SU-DHL-6 (cell line): Measurements from ENCODE around the gene AJUBA.

Experiments
- EZH2phosphoT487 ChIP-seq: fragments of 200-600 bp; sonication (generic), shearing (Covaris generic); conservative IDR thresholded peaks from 2 replicates; pipeline ENCODE4 v1.6.1; 2018; ENCODE audit warnings: mild to moderate bottlenecking, antibody characterized with exemption, low read length, moderate library complexity, mixed read lengths
- TF ChIP-seq, protein P1 (sequence below): fragments of 200-600 bp; sonication (generic); IDR thresholded peaks from one replicate; pipeline ENCODE4 v1.5.1; 2017; ENCODE audit warnings: antibody characterized with exemption, mild to moderate bottlenecking, low read length, moderate library complexity; ENCODE audit not compliant: insufficient read depth, poor library complexity, severe bottlenecking

DNA sequence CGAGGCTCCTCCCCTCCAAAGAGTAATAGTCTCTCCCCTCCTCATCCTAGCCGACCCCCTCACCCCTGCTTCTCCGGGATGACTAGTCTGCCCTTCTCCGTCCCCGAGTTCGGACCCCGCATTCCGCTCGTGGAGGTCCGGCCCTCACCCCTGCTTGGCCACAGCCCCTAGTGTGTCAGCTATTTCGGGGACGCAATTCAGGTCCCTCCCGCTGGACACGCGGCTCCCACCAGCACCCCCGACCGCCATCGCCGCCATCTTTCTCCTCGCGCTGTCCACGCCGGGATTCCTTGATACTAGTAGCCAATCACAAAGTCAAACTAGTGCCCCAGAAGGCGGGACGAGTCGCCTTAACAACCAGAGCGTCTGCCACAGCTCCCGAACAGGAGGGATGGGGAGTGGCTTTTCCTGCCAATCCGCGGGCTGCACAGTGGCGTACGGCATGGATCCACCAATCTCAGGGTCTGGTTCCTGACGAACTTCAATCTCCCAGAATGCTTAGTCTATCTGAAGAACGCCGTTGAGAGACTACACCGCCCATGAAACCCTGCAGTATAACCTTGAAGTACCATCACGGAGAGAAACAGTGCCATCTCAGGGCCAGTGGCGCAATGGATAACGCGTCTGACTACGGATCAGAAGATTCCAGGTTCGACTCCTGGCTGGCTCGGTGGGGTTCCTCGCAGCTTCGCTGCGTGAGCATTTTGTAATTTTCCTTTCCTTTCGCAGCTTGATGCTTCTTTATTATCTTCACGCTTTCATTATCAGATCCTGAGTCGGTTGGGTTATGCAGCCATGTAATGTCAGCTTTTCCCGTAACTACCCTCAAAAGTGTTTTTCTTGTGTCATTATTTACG is 53.0 kb downstream of the AJUBA start, which contains the start of gene PRMT5:
- TF ChIP-seq, protein P1, sequence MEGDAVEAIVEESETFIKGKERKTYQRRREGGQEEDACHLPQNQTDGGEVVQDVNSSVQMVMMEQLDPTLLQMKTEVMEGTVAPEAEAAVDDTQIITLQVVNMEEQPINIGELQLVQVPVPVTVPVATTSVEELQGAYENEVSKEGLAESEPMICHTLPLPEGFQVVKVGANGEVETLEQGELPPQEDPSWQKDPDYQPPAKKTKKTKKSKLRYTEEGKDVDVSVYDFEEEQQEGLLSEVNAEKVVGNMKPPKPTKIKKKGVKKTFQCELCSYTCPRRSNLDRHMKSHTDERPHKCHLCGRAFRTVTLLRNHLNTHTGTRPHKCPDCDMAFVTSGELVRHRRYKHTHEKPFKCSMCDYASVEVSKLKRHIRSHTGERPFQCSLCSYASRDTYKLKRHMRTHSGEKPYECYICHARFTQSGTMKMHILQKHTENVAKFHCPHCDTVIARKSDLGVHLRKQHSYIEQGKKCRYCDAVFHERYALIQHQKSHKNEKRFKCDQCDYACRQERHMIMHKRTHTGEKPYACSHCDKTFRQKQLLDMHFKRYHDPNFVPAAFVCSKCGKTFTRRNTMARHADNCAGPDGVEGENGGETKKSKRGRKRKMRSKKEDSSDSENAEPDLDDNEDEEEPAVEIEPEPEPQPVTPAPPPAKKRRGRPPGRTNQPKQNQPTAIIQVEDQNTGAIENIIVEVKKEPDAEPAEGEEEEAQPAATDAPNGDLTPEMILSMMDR = no peak
- TF ChIP-seq EZH2phosphoT487 = no peak
